Activated CD4-positive, alpha-beta memory T cell treated with anti-CD3 and anti-CD28 coated beads, Interleukin-2, amount 10 ng/mL, durations not matched to agents 7 days and 5 days (primary cell): ENCODE measurements around the gene AAR2. TPM values are rescaled to one million over a fixed set of nuclear protein-coding genes. Genes with fewer than 3 reads are reported as not detected.

Source experiments
- CTCF ChIA-PET: fragments of 350-600 bp; sonication (Branson Sonifier 250); formaldehyde crosslinking; loops from one replicate; lab custom pipeline; 2021; ENCODE audit warnings: antibody characterized with exemption, inconsistent platforms; lab: Charles Lee
- POLR2A ChIA-PET: fragments of 350-600 bp; sonication (Branson Sonifier 250); formaldehyde crosslinking; loops from one replicate; lab custom pipeline; 2021; ENCODE audit warnings: antibody characterized with exemption; lab: Charles Lee
- DNase-seq: peaks from one replicate; pipeline ENCODE4 v3.0.0-alpha.2; 2020
- H3K27ac Mint-ChIP-seq: one replicate; pipeline ENCODE4 v1.8.0; 2021; ENCODE audit warnings: mild to moderate bottlenecking, mixed read lengths
- H3K27me3 Mint-ChIP-seq: one replicate; pipeline ENCODE4 v1.8.0; 2021; ENCODE audit warnings: mixed read lengths
- H3K36me3 Mint-ChIP-seq: one replicate; pipeline ENCODE4 v1.8.0; 2021; ENCODE audit warnings: low read depth, mixed read lengths
- H3K4me1 Mint-ChIP-seq: one replicate; pipeline ENCODE4 v1.8.0; 2021; ENCODE audit warnings: mixed read lengths
- H3K4me3 Mint-ChIP-seq: one replicate; pipeline ENCODE4 v1.8.0; 2021; ENCODE audit warnings: mild to moderate bottlenecking, mixed read lengths
- H3K9me3 Mint-ChIP-seq: one replicate; pipeline ENCODE4 v1.8.0; 2021; ENCODE audit warnings: mixed read lengths
- total RNA-seq, 2 experiments: library from RNA; stranded (reverse); gene quantifications; one replicate each; pipeline ENCODE4 v1.2.3, GENCODE V29; 2021

Gene AAR2
- total RNA-seq, 2 experiments from 2014 or later: 17.6 to 19.4 TPM

DNA sequence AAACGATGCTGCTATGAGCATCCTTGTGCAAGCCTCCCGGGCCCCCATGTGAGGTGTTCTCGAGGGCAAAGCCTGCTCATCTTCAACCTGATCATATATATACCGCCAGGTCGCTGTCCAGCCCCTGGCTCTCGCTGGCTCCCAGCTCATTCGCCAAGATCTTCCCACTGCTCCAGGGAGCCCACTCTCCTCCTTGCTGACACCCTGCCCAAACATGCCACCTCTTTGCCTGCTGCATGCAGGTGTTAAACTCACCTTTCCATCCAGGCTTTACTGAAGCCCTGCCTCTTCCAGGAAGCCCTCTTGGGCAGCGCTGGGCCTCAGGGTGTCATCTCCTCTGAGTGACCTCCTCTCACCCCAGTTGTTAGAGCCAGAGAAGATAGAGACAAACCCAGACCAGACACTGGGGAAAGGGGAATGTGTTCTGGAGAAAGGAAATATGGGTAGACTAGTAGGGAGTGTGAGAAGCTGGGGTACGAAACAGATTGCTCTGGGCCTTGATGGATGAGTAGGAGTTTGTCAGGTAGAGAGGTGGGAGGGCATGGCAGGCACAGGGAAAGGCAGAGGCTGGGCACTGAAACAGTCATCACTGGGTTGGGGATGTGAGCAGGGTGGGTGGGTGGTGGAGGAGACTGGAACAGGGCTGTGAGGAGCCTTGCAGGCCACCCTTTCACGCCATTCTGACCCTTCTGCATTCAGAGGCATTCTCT lies 68.7 kb downstream of the AAR2 start:
- Mint-ChIP-seq H3K27me3 (peaks cover 55% of the 10 kb centered on the region), H3K27ac (no peak overlapping the region), H3K9me3 (no peaks in the 10 kb centered on the region), H3K36me3 (no peaks in the 10 kb centered on the region), H3K4me1 (peaks cover 2% of the 10 kb centered on the region), H3K4me3 (no peak overlapping the region)
- no peak for DNase-seq
- ChIA-PET CTCF (no interaction called here), POLR2A (no interaction called here)

GRCh38 chr20:36305602-36306551 lies 69.6 kb downstream of the AAR2 start, which contains the start of gene DLGAP4:
Gene DLGAP4 (plus strand): TSS chr20:36306339. CDS start chr20:36431718, 125,379 bp downstream.
- Mint-ChIP-seq H3K36me3 (no peaks in the 10 kb centered on the region), H3K27me3 (peaks cover 58% of the 10 kb centered on the region), H3K4me1 (peaks cover 2% of the 10 kb centered on the region), H3K4me3 (no peak within 1 kb of the TSS), H3K9me3 (no peaks in the 10 kb centered on the region), H3K27ac (no peak within 1 kb of the TSS)
- CTCF ChIA-PET: no interaction called here
- no peak for DNase-seq
- POLR2A ChIA-PET: no interaction called here

Other genes with a start within 250 kb of the AAR2 start
- under 1 TPM in 1 of 2 experiments, not detected in 1; 0.20 TPM for gene EPB41L1, start 81.7 kb upstream of the AAR2 start, total RNA-seq
- gene DLGAP4, start 69.9 kb downstream of the AAR2 start, total RNA-seq: 10 to 100 TPM; 40.2 to 44.2 TPM